Measurements from ENCODE around the gene CTIF.

CTIF gene

GRCh38 chr18:48902023-48902855 lies 363.4 kb downstream of the CTIF start:
- peak; percentile 93 for DNase-seq (ENCODE audit: low spot score)

- peak; percentile 75 for DNase-seq (ENCODE audit: low spot score)
Measured at GRCh38 chr18:48902856-48903601, 364.2 kb downstream of the CTIF start.

GRCh38 chr18:48904091-48904490 lies 365.3 kb downstream of the CTIF start:
- no peak for DNase-seq (ENCODE audit: low spot score)

GRCh38 chr18:48904847-48905394 lies 366.1 kb downstream of the CTIF start:
- no peak for DNase-seq (ENCODE audit: low spot score)

GRCh38 chr18:48905513-48905912 lies 366.7 kb downstream of the CTIF start:
- DNase-seq (ENCODE audit: low spot score) = no peak

- DNase-seq (ENCODE audit: low spot score) = no peak
Measured at GRCh38 chr18:48908916-48909315, 370.1 kb downstream of the CTIF start.

- no peak for DNase-seq (ENCODE audit: low spot score)
Measured at GRCh38 chr18:48909721-48910120, 370.9 kb downstream of the CTIF start.

- DNase-seq (ENCODE audit: low spot score) = no peak
Measured at GRCh38 chr18:48910972-48911545, 372.2 kb downstream of the CTIF start.

All from AG08396 (cell line).